Peyer's patch (tissue), 4 donors: ENCODE data around the gene REV3L.

Experiments
- CTCF ChIP-seq, 6 experiments: fragments of 450-650 bp in 4 of 6; fragments of 200-600 bp in 2 of 6; sonication (generic) in 1 of 6; IDR thresholded peaks; one replicate each; pipeline ENCODE4 v1.5.1; 2017 to 2019; ENCODE audit warnings: antibody characterized with exemption in 6 of 6, mild to moderate bottlenecking in 3 of 6, moderate library complexity in 1 of 6
- POLR2A ChIP-seq, 2 donors: fragments of 450-650 bp; IDR thresholded peaks; one replicate each; pipeline ENCODE4 v1.5.1; 2017; ENCODE audit warnings: antibody characterized with exemption in 2 of 2, mild to moderate bottlenecking in 2 of 2, moderate library complexity in 2 of 2

GRCh38 chr6:111430605-111431376, 52.2 kb downstream of the REV3L start:
- TF ChIP-seq CTCF (IDR thresholded peaks at IDR 0.05) (no peak), POLR2A (IDR thresholded peaks at IDR 0.05) (no peak)
